ENCODE data around the gene ZNF850. TPM values are rescaled to one million over a fixed set of nuclear protein-coding genes. Genes with fewer than 3 reads are reported as not detected.

Gene ZNF850
- total RNA-seq = 10 to 100 TPM in 1 of 4 donors, 1 to 10 TPM in 3; 1.5 to 10.7 (median 4.8) TPM

DNA sequence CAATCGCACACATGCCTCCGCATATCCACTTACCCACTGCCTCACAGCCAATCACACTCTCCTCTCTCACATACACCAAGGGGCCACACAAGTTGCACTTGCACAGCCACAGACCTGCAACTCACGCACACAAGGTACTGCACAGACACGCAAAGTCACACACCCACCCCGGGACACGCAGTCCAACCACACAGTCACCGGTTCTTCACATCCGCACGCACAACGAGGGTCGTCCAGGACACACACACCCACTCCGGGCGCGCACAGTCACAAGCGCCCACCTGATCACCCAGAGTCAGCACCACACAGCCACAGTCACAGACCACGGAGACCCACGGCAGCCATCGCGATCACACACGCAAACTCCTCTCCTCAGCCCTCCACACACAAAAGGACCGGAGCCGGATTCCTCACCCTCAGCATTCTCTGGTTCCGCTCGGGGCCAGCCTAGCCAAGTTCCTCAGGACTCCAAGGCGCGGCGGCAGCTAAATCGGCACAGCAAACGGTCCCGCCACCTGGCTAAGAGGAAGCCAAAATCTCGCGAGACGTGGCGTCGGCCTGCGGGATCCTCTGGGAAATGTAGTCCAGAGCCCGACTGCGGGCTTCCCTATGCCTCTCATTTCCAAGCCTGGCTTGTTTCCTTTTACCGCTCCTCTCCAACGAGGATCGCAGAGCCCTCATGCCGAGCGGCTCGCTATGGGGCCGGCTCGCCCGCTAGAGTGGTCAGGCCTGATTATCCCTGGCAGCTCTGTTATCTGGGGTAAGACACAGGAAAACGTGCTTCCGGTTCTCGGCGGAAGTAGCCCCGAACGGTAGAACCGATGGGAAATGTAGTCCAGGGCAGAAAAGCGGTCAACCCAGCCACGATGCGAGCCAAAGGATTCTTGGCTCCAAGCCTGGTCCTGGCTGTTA, at the start of gene ZNF850:
ZNF850 (minus strand) TSS at position 497 of the 912 bp plus-strand sequence. CDS start 10,201 bp downstream, outside the sequence.
- peak within 1 kb of the TSS; percentile 75 for H3K27ac ChIP-seq
- peak; percentile 96 to 97 for DNase-seq (ENCODE audit: low spot score in 2 of 2)
- H3K36me3 ChIP-seq = no peaks in the 10 kb centered on the region
- H3K4me1 ChIP-seq = peaks cover 19% of the 10 kb centered on the region
- peak within 1 kb of the TSS; percentile 87 for H3K4me3 ChIP-seq
- no peaks in the 10 kb centered on the region for H3K9me3 ChIP-seq
- TF ChIP-seq EP300 (IDR thresholded peaks at IDR 0.05) (no peak), POLR2A (IDR thresholded peaks at IDR 0.05) (no peak), POLR2AphosphoS5 (IDR thresholded peaks at IDR 0.05) (peak in 2 of 3 donors; percentile 29 to 86)
- TF ChIP-seq, protein P1, sequence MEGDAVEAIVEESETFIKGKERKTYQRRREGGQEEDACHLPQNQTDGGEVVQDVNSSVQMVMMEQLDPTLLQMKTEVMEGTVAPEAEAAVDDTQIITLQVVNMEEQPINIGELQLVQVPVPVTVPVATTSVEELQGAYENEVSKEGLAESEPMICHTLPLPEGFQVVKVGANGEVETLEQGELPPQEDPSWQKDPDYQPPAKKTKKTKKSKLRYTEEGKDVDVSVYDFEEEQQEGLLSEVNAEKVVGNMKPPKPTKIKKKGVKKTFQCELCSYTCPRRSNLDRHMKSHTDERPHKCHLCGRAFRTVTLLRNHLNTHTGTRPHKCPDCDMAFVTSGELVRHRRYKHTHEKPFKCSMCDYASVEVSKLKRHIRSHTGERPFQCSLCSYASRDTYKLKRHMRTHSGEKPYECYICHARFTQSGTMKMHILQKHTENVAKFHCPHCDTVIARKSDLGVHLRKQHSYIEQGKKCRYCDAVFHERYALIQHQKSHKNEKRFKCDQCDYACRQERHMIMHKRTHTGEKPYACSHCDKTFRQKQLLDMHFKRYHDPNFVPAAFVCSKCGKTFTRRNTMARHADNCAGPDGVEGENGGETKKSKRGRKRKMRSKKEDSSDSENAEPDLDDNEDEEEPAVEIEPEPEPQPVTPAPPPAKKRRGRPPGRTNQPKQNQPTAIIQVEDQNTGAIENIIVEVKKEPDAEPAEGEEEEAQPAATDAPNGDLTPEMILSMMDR (IDR thresholded peaks at IDR 0.05) = no peak
- peaks cover 3% of the 10 kb centered on the region for H3K27me3 ChIP-seq
- WGBS = under 1% methylated on average over 44 of the region's 57 CpGs

DNA sequence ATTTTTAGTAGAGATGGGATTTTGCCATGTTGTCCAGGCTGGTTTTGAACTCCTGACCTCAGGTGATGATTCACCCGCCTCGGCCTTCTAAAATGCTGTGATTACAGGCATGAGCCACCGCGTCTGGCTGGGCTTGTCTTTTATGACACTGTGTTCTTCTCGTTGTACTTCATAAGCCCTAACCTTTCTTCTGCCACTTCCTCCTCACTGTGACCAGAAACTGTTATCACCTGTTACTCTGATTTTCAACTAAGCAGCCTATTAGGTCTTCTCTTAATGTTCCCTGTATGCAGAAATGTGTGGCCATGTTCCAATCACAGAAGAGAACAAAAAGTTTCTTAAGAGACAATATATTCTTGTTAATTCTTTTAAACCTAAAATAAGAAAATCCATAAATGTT, 49.2 kb upstream of the ZNF850 start:
- 97% methylated on average over 5 of the region's 5 CpGs for WGBS
- no peak overlapping the region for H3K27ac ChIP-seq
- peaks cover 80% of the 10 kb centered on the region for H3K36me3 ChIP-seq
- no peaks in the 10 kb centered on the region for H3K27me3 ChIP-seq
- peaks cover 57% of the 10 kb centered on the region for H3K9me3 ChIP-seq
- H3K4me1 ChIP-seq = no peaks in the 10 kb centered on the region
- no peak for TF ChIP-seq POLR2A (IDR thresholded peaks at IDR 0.05)
- TF ChIP-seq, protein P1 (IDR thresholded peaks at IDR 0.05) = no peak
- no peak for TF ChIP-seq EP300 (IDR thresholded peaks at IDR 0.05)
- no peak for TF ChIP-seq POLR2AphosphoS5 (IDR thresholded peaks at IDR 0.05)
- DNase-seq (ENCODE audit: low spot score in 2 of 2) = no peak
- no peak overlapping the region for H3K4me3 ChIP-seq

DNA sequence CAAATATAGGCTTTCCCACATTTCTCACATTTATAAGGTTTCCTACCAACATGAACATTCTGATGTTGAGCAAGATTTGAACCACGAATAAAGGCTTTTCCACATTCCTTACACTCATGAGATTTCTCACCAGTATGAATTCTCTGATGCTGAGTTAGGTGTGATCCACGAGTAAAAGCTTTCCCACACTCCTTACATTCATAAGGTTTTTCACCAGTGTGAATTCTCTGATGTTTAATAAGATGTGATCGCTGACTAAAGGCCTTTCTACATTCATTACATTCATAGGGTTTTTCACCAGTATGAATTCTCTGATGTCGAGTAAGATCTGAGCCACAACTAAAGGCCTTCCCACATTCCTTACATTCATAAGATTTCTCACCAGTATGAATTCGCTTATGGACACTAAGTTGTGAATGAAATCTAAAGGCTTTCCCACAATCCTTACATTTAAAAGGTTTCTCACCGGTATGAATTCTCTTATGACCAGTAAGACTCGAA, 46.6 kb upstream of the ZNF850 start:
- Histone ChIP-seq H3K36me3 (peaks cover 84% of the 10 kb centered on the region), H3K27me3 (no peaks in the 10 kb centered on the region), H3K27ac (no peak overlapping the region), H3K9me3 (peaks cover 70% of the 10 kb centered on the region), H3K4me1 (no peaks in the 10 kb centered on the region), H3K4me3 (no peak overlapping the region)
- 97% methylated on average over 7 of the region's 7 CpGs for WGBS
- DNase-seq (ENCODE audit: low spot score in 2 of 2) = no peak
- TF ChIP-seq POLR2AphosphoS5 (IDR thresholded peaks at IDR 0.05) = no peak
- TF ChIP-seq POLR2A (IDR thresholded peaks at IDR 0.05) = no peak
- TF ChIP-seq, protein P1 (IDR thresholded peaks at IDR 0.05) = no peak
- no peak for TF ChIP-seq EP300 (IDR thresholded peaks at IDR 0.05)

DNA sequence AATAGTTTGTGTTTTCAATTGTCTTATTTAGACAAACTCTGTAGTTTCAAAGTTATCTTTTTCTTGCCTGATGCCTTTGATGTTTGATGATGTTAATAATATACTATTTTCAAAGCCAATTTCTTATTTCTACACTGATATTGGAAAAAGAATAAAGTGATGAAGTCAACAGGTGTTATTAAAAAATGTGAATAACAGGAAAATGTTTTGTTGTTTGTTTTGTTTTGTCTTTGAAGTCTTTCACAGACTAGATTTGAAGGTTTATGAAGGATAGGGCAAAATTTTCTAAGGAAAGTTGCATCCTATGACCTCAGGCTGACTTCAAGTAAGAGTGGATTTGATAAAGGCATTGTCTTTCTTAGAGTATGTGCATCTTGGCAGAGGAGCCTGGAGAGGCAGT, 34.4 kb upstream of the ZNF850 start:
- TF ChIP-seq POLR2A (IDR thresholded peaks at IDR 0.05) = no peak
- TF ChIP-seq POLR2AphosphoS5 (IDR thresholded peaks at IDR 0.05) = no peak
- TF ChIP-seq, protein P1 (IDR thresholded peaks at IDR 0.05) = no peak
- no peak for TF ChIP-seq EP300 (IDR thresholded peaks at IDR 0.05)
- H3K36me3 ChIP-seq = peaks cover 50% of the 10 kb centered on the region
- no peak for DNase-seq (ENCODE audit: low spot score in 2 of 2)
- H3K27me3 ChIP-seq = no peaks in the 10 kb centered on the region
- H3K27ac ChIP-seq = no peak overlapping the region
- no peaks in the 10 kb centered on the region for H3K4me1 ChIP-seq
- no peak overlapping the region for H3K4me3 ChIP-seq
- H3K9me3 ChIP-seq = peaks cover 64% of the 10 kb centered on the region

DNA sequence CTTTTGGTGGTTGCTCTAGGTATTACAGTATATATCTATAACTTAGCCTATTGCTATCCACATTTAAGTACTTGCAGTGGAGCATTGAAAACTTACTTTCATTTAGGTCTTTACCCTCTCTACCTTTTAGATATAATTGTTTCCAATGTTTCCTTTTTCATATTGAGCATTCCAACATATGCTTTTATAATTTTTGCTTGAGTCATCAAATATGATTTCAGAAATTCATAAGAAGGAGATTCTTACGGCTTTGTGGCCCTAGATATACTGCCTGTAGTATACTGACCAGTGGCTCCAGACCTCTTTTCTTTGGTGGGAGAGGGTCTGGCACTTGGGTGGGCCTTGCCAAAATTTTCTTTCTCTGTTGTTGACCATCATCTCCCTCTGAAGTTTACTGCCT, 32.8 kb upstream of the ZNF850 start:
- peaks cover 66% of the 10 kb centered on the region for H3K36me3 ChIP-seq
- H3K27me3 ChIP-seq = no peaks in the 10 kb centered on the region
- no peak overlapping the region for H3K4me3 ChIP-seq
- no peak for DNase-seq (ENCODE audit: low spot score in 2 of 2)
- peaks cover 50% of the 10 kb centered on the region for H3K9me3 ChIP-seq
- H3K27ac ChIP-seq = no peak overlapping the region
- TF ChIP-seq POLR2AphosphoS5 (IDR thresholded peaks at IDR 0.05) = no peak
- no peak for TF ChIP-seq EP300 (IDR thresholded peaks at IDR 0.05)
- TF ChIP-seq, protein P1 (IDR thresholded peaks at IDR 0.05) = no peak
- TF ChIP-seq POLR2A (IDR thresholded peaks at IDR 0.05) = no peak
- WGBS = 90% methylated on average over 1 of the region's 1 CpG
- H3K4me1 ChIP-seq = no peaks in the 10 kb centered on the region

Data from suprapubic skin (tissue), 4 donors.